OCI-LY7 (cell line): Measurements from ENCODE around the gene PPHLN1.

Experiments used
- CTCF ChIP-seq: fragments of 200-600 bp; sonication (generic); conservative IDR thresholded peaks from 2 replicates; pipeline ENCODE4 v1.5.1; 2014; ENCODE audit warnings: mild to moderate bottlenecking, antibody characterized with exemption, low read length, moderate library complexity, mixed read lengths
- EZH2phosphoT487 ChIP-seq: fragments of 200-600 bp; sonication (generic); IDR thresholded peaks from 2 replicates; pipeline ENCODE4 v1.6.1; 2018; ENCODE audit warnings: low read depth, borderline replicate concordance, mild to moderate bottlenecking, mixed run types, antibody characterized with exemption, low read length, moderate library complexity, mixed read lengths

GRCh38 chr12:42288544-42288943 is 37.4 kb upstream of the PPHLN1 start:
- TF ChIP-seq CTCF (no peak), EZH2phosphoT487 (no peak)
